Measurements from ENCODE around the gene GCHFR. TPM values are rescaled to one million over a fixed set of nuclear protein-coding genes. Genes with fewer than 3 reads are reported as not detected.

The GCHFR gene
- total RNA-seq, 3 donors from 2014 or later, result 12.0 to 25.5 (median 18.2) TPM

- no peaks in the 10 kb centered on the region for H3K9me3 ChIP-seq
- no peak for ATAC-seq
- no peaks in the 10 kb centered on the region for H3K36me3 ChIP-seq (ENCODE audit: low read depth)
- no peak for DNase-seq
- H3K4me1 ChIP-seq (ENCODE audit: low read depth), result no peaks in the 10 kb centered on the region
- H3K4me3 ChIP-seq, result no peak overlapping the region
- intact Hi-C loops (cut with DNase I, micrococcal nuclease), result no loop called here
- TF ChIP-seq, protein P1, sequence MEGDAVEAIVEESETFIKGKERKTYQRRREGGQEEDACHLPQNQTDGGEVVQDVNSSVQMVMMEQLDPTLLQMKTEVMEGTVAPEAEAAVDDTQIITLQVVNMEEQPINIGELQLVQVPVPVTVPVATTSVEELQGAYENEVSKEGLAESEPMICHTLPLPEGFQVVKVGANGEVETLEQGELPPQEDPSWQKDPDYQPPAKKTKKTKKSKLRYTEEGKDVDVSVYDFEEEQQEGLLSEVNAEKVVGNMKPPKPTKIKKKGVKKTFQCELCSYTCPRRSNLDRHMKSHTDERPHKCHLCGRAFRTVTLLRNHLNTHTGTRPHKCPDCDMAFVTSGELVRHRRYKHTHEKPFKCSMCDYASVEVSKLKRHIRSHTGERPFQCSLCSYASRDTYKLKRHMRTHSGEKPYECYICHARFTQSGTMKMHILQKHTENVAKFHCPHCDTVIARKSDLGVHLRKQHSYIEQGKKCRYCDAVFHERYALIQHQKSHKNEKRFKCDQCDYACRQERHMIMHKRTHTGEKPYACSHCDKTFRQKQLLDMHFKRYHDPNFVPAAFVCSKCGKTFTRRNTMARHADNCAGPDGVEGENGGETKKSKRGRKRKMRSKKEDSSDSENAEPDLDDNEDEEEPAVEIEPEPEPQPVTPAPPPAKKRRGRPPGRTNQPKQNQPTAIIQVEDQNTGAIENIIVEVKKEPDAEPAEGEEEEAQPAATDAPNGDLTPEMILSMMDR (IDR thresholded peaks at IDR 0.05), result no peak
Observed at GRCh38 chr15:40722934-40723333, 40.9 kb upstream of the GCHFR start.

DNA sequence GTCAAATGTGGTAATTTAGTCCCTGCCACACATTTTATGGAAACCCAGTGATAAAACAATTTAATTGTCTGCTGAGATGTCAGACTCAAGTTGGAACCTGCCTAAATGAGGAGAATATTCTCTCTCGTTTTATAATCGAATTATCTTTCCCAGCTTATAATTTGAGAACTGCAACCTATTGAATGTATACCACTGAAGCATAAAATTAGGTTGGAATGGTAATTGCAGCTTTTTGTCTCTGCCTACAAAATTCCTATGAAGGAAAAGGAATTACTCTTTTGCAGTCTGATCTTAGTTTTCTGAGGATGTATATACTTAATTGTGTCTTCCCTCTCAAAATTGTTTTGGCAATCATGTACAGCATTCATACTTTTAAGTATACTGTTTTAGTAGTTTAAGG, 39.9 kb upstream of the GCHFR start:
- no peaks in the 10 kb centered on the region for H3K4me1 ChIP-seq (ENCODE audit: low read depth)
- no peaks in the 10 kb centered on the region for H3K9me3 ChIP-seq
- H3K36me3 ChIP-seq (ENCODE audit: low read depth), result no peaks in the 10 kb centered on the region
- no peak overlapping the region for H3K4me3 ChIP-seq
- TF ChIP-seq, protein P1 (IDR thresholded peaks at IDR 0.05), result no peak
- ATAC-seq, result no peak
- DNase-seq, result no peak
- intact Hi-C loops (cut with DNase I, micrococcal nuclease), result no loop called here

DNA sequence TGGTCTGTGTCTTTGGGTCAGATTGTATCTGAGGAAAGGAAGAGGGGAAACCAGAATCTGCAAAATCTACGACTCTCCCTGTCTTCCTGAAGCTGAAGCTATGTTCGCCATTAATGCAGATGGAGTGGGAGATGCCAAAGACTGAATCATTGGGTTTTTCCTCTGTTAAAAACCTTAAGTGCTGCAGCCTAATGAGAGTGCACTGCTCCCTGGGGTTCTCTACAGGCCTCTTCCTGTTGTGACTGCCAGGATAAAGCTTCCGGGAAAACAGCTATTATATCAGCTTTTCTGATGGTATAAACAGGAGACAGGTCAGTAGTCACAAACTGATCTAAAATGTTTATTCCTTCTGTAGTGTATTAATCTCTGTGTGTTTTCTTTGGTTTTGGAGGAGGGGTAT, 32.8 kb upstream of the GCHFR start:
- TF ChIP-seq, protein P1 (IDR thresholded peaks at IDR 0.05), result no peak
- Histone ChIP-seq H3K4me1 (ENCODE audit: low read depth) (no peaks in the 10 kb centered on the region), H3K36me3 (ENCODE audit: low read depth) (no peaks in the 10 kb centered on the region), H3K4me3 (no peak overlapping the region), H3K9me3 (no peaks in the 10 kb centered on the region)
- intact Hi-C loops (cut with DNase I, micrococcal nuclease), result no loop called here
- DNase-seq (no peak), ATAC-seq (no peak)

- TF ChIP-seq, protein P1 (IDR thresholded peaks at IDR 0.05), result no peak
- Histone ChIP-seq H3K4me1 (ENCODE audit: low read depth) (no peaks in the 10 kb centered on the region), H3K4me3 (no peak overlapping the region), H3K9me3 (no peaks in the 10 kb centered on the region), H3K36me3 (ENCODE audit: low read depth) (no peaks in the 10 kb centered on the region)
- intact Hi-C loops (cut with DNase I, micrococcal nuclease), result no loop called here
- DNase-seq, result no peak
- no peak for ATAC-seq
Observed at GRCh38 chr15:40736575-40736974, 27.3 kb upstream of the GCHFR start.

GRCh38 chr15:40737048-40737447, 26.8 kb upstream of the GCHFR start:
- ATAC-seq (no peak), DNase-seq (no peak)
- intact Hi-C loops (cut with DNase I, micrococcal nuclease), result no loop called here
- TF ChIP-seq, protein P1 (IDR thresholded peaks at IDR 0.05), result no peak
- Histone ChIP-seq H3K36me3 (ENCODE audit: low read depth) (no peaks in the 10 kb centered on the region), H3K4me3 (no peak overlapping the region), H3K9me3 (no peaks in the 10 kb centered on the region), H3K4me1 (ENCODE audit: low read depth) (no peaks in the 10 kb centered on the region)

- Histone ChIP-seq H3K4me3 (no peak overlapping the region), H3K36me3 (ENCODE audit: low read depth) (no peaks in the 10 kb centered on the region), H3K9me3 (no peaks in the 10 kb centered on the region), H3K4me1 (ENCODE audit: low read depth) (no peaks in the 10 kb centered on the region)
- TF ChIP-seq, protein P1 (IDR thresholded peaks at IDR 0.05), result no peak
- intact Hi-C loops (cut with DNase I, micrococcal nuclease), result no loop called here
- ATAC-seq (no peak), DNase-seq (no peak)
Observed at GRCh38 chr15:40739047-40739446, 24.8 kb upstream of the GCHFR start.

All from mucosa of descending colon (tissue), 3 donors.